Endothelial cell of umbilical vein (primary cell): Measurements from ENCODE around the gene DNAH6. TPM values are rescaled to one million over a fixed set of nuclear protein-coding genes. Genes with fewer than 3 reads are reported as not detected.

Source experiments
- BruUV-seq: library from RNA; stranded (reverse); fragments of 400-500 nt; replicated peaks from 2 replicates; lab custom pipeline; 2021; lab: Mats Ljungman, UMichigan
- CTCF ChIA-PET: fragments of 300-600, 350-600 bp; sonication (Branson Sonifier 250); formaldehyde crosslinking; loops from one replicate; lab custom pipeline; 2021; ENCODE audit warnings: antibody characterized with exemption, inconsistent platforms; lab: Charles Lee
- POLR2A ChIA-PET: fragments of 300-600, 350-600 bp; sonication (Branson Sonifier 250); formaldehyde crosslinking; loops from one replicate; lab custom pipeline; 2021; ENCODE audit warnings: antibody characterized with exemption, inconsistent platforms; lab: Charles Lee
- DNase-seq: peaks from one replicate; pipeline ENCODE4 v3.0.0-alpha.2; 2011; ENCODE audit warnings: low read depth, low spot score
- FAIRE-seq: peaks from 2 replicates; lab custom pipeline; 2011; peaks lifted over from hg19 to GRCh38; lab: Jason Lieb, UNC
- H2AFZ ChIP-seq: 2 replicates; pipeline ENCODE4 v1.6.0; 2012; ENCODE audit warnings: low read depth, low read length, control low read depth, inconsistent platforms
- H3K27ac ChIP-seq: 2 replicates; pipeline ENCODE4 v1.5.1; 2011; ENCODE audit warnings: low read depth, mild to moderate bottlenecking, control low read depth, low read length, moderate library complexity; ENCODE audit not compliant: insufficient read depth
- H3K27me3 ChIP-seq, 2 experiments: 2 replicates each; pipeline versions ENCODE4 v1.6.0 to v1.6.1; 2011; ENCODE audit warnings: low read length in 2 of 2, mixed read lengths in 1 of 2; ENCODE audit not compliant: control insufficient read depth in 2 of 2, insufficient read depth in 2 of 2
- H3K36me3 ChIP-seq, 2 experiments: 2 replicates in 1 of 2; 3 replicates in 1 of 2; pipeline ENCODE4 v1.5.1; 2011; ENCODE audit warnings: low read length in 2 of 2, mild to moderate bottlenecking in 1 of 2, moderate library complexity in 1 of 2; ENCODE audit not compliant: control insufficient read depth in 2 of 2, insufficient read depth in 2 of 2; ENCODE audit errors: extremely low read depth in 1 of 2
- H3K4me1 ChIP-seq: 3 replicates; pipeline ENCODE4 v1.5.1; 2011; ENCODE audit warnings: mild to moderate bottlenecking, low read length; ENCODE audit not compliant: control insufficient read depth, insufficient read depth; ENCODE audit errors: extremely low read depth
- H3K4me2 ChIP-seq: 2 replicates; pipeline ENCODE4 v1.6.1; 2011; ENCODE audit warnings: low read length, control low read depth, mixed read lengths; ENCODE audit not compliant: insufficient read depth
- H3K4me3 ChIP-seq, 3 experiments: fragments of 200-600 bp in 1 of 3; sonication (generic), shearing (Covaris generic) in 1 of 3; replicated peaks in 1 of 3; 2 replicates each; pipeline ENCODE4 v1.5.1; 2011 to 2016; ENCODE audit warnings: control low read depth in 3 of 3, low read length in 3 of 3, mild to moderate bottlenecking in 2 of 3, inconsistent platforms in 1 of 3, low read depth in 1 of 3, moderate library complexity in 1 of 3; ENCODE audit not compliant: insufficient read depth in 1 of 3
- H3K79me2 ChIP-seq: 2 replicates; pipeline ENCODE4 v1.6.0; 2012; ENCODE audit warnings: low read length, inconsistent platforms; ENCODE audit not compliant: control insufficient read depth, insufficient read depth
- H3K9ac ChIP-seq: replicated peaks from 2 replicates; pipeline ENCODE3; 2011; ENCODE audit warnings: low read length, control low read depth; ENCODE audit not compliant: insufficient read depth; ENCODE audit errors: extremely low read depth
- H3K9me1 ChIP-seq: replicated peaks from 3 replicates; pipeline ENCODE4 v1.6.0; 2011; ENCODE audit warnings: mild to moderate bottlenecking, low read length; ENCODE audit not compliant: control insufficient read depth, insufficient read depth; ENCODE audit errors: extremely low read depth
- H3K9me3 ChIP-seq: replicated peaks from 2 replicates; pipeline ENCODE4 v1.5.1; 2012; ENCODE audit warnings: low read length, inconsistent platforms; ENCODE audit not compliant: control insufficient read depth, insufficient read depth
- H4K20me1 ChIP-seq: replicated peaks from 2 replicates; pipeline ENCODE3; 2011; ENCODE audit warnings: mild to moderate bottlenecking, low read length; ENCODE audit not compliant: control insufficient read depth, insufficient read depth; ENCODE audit errors: extremely low read depth
- CTCF ChIP-seq, 2 donors: IDR thresholded peaks; 1 replicate in 1 of 2; 2 replicates in 1 of 2; pipeline ENCODE4 v1.5.1; 2011; ENCODE audit warnings: low read length in 2 of 2, mild to moderate bottlenecking in 2 of 2, moderate library complexity in 2 of 2, control low read depth in 1 of 2, inconsistent platforms in 1 of 2, low read depth in 1 of 2; ENCODE audit not compliant: insufficient read depth in 1 of 2; ENCODE audit errors: extremely low read depth in 1 of 2
- EZH2 ChIP-seq: IDR thresholded peaks from 2 replicates; pipeline ENCODE4 v1.6.1; 2012; ENCODE audit warnings: borderline replicate concordance, low read depth, mild to moderate bottlenecking, moderate library complexity, low read length, inconsistent platforms; ENCODE audit not compliant: severe bottlenecking
- FOS ChIP-seq: IDR thresholded peaks from 2 replicates; pipeline ENCODE4 v1.6.1; 2011; ENCODE audit warnings: mild to moderate bottlenecking, low read length, moderate library complexity, borderline replicate concordance; ENCODE audit not compliant: insufficient read depth
- GATA2 ChIP-seq: IDR thresholded peaks from 2 replicates; pipeline ENCODE4 v1.7.0; 2011; ENCODE audit warnings: low read depth, mild to moderate bottlenecking, moderate library complexity, mixed read lengths, low read length; ENCODE audit not compliant: insufficient read length, insufficient read depth
- JUN ChIP-seq: IDR thresholded peaks from 2 replicates; pipeline ENCODE4 v1.6.1; 2011; ENCODE audit warnings: borderline replicate concordance, low read depth; ENCODE audit not compliant: insufficient read length, insufficient read depth
- MYC ChIP-seq: IDR thresholded peaks from one replicate; pipeline ENCODE4 v1.6.1; 2011; ENCODE audit warnings: mild to moderate bottlenecking, low read depth, low read length
- POLR2A ChIP-seq: IDR thresholded peaks from 2 replicates; pipeline ENCODE4 v1.6.1; 2012; ENCODE audit warnings: low read depth, mild to moderate bottlenecking, control low read depth, low read length
- POLR2AphosphoS5 ChIP-seq: IDR thresholded peaks from 2 replicates; pipeline ENCODE4 v1.6.1; 2012; ENCODE audit warnings: low read depth, mild to moderate bottlenecking, control low read depth, low read length, moderate library complexity; ENCODE audit not compliant: insufficient read depth
- dilution Hi-C: fragments of 300-500 bp; cut with MboI; formaldehyde crosslinking; loops from one replicate; pipeline ENCODE4 v1.15.0; 2019; ENCODE audit warnings: low sequenced_read_pairs; ENCODE audit not compliant: extremely low pct_ligation_motif_present
- intact Hi-C: fragments of 100-400 bp; cut with micrococcal nuclease; formaldehyde crosslinking; loops from one replicate; pipeline ENCODE4 v1.10.0; 2022
- polyA plus RNA-seq, 4 experiments: library from polyadenylated mRNA; depleted of rRNA in 3 of 4; stranded (reverse) in 3 of 4; unstranded in 1 of 4; fragments of >200 nt; gene quantifications; 2 replicates each; pipeline versions ENCODE4 v1.2.1 to v1.2.3, GENCODE V29; 2011 to 2012; ENCODE audit warnings: missing spikeins in 1 of 4
- total RNA-seq: library from RNA; stranded (reverse); gene quantifications from 2 replicates; pipeline ENCODE4 v1.2.3, GENCODE V29; 2021
- TF ChIP-seq, protein P1 (sequence below): IDR thresholded peaks from 2 replicates; pipeline ENCODE4 v1.6.1; 2011; ENCODE audit not compliant: insufficient read depth, insufficient read length

Gene DNAH6
- total and polyA plus RNA-seq, 2 donors (not counting 3 experiments of a cell fraction or from before 2014, with no cell fraction given) = 0.24 TPM; not detected in 1

DNA sequence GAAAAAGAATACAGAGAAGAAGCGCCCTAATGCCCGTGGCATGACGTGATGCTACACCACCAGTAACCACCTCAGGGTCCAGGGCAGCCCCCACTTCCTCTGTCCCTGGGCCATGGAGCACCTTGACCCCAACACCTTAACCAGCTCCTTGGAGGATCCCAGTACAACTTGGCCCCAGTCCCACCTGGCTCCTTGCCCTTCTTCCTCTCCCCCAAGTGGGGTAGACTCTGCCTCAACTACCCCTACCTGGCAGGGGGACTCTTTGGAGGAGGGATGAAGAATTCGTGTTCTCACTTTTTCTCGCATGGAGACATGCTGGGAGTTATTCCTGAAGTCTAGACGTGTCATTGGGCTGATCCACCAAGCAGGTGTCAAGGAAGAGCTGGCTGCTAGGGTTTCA, 345.7 kb downstream of the DNAH6 start:
- ChIA-PET POLR2A (no interaction called here), CTCF (interaction anchor here (0.8 to 1.5 kb wide), 2 partner anchors 20 to 92 kb away, joined by 3 to 6 read pairs; no protein-coding TSS in a partner anchor)
- no peak overlapping the region for H3K9ac ChIP-seq
- H3K4me2 ChIP-seq = no peak overlapping the region
- intact Hi-C loops (no loop called here), dilution Hi-C loops (no loop called here)
- H3K36me3 ChIP-seq = no peaks in the 10 kb centered on the region
- no peaks in the 10 kb centered on the region for H3K9me1 ChIP-seq
- no peak overlapping the region for H3K27ac ChIP-seq
- H3K9me3 ChIP-seq = no peaks in the 10 kb centered on the region
- DNase-seq (no peak), FAIRE-seq (no peak)
- no peaks in the 10 kb centered on the region for H3K79me2 ChIP-seq
- peaks cover 0 to 1% of the 10 kb centered on the region in 2 experiments for H3K27me3 ChIP-seq
- no peaks in the 10 kb centered on the region for H3K4me1 ChIP-seq
- H2AFZ ChIP-seq = no peak overlapping the region
- BruUV-seq = no TSS peak
- H4K20me1 ChIP-seq = no peaks in the 10 kb centered on the region
- no peak overlapping the region for H3K4me3 ChIP-seq
- TF ChIP-seq GATA2 (no peak), EZH2 (no peak), JUN (no peak), CTCF (IDR thresholded peaks at IDR 0.05; ENCODE audit: extremely low read depth in 1 of 2, insufficient read depth in 1 of 2, low read depth in 1 of 2, low read length in 2 of 2) (no peak), POLR2AphosphoS5 (no peak), FOS (no peak), POLR2A (no peak), MYC (no peak)
- TF ChIP-seq, protein P1, sequence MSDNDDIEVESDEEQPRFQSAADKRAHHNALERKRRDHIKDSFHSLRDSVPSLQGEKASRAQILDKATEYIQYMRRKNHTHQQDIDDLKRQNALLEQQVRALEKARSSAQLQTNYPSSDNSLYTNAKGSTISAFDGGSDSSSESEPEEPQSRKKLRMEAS = no peak
